Measurements from ENCODE around the gene METTL6. TPM values are rescaled to one million over a fixed set of nuclear protein-coding genes. Genes with fewer than 3 reads are reported as not detected.
A peak's percentile ranks its signal among the peaks of the same experiment; 100 is the strongest.

METTL6 gene
- polyA plus RNA-seq, 1 of the 3 experiments (the other 2 are of a cell fraction) = 22.7 TPM

GRCh38 chr3:15434756-15435155, 7.4 kb upstream of the METTL6 start:
- Histone ChIP-seq H3K27me3 (ENCODE audit: insufficient read depth) (no peaks in the 10 kb centered on the region), H3K4me1 (ENCODE audit: control insufficient read depth in 1 of 2, insufficient read depth in 2 of 2, low read depth in 1 of 2, low read length in 1 of 2) (peaks cover 0 to under 1% of the 10 kb centered on the region in 2 experiments; a peak in 2 of 4 replicates), H3K9ac (no peak overlapping the region), H2AFZ (ENCODE audit: low read depth) (no peak overlapping the region), H4K20me1 (ENCODE audit: insufficient read depth) (peaks cover 14% of the 10 kb centered on the region; the same call in 1 of the 2 replicates), H3K9me3 (no peaks in the 10 kb centered on the region), H3K4me2 (no peak overlapping the region), H3K27ac (ENCODE audit: low read depth in 2 of 2, low read length in 1 of 2) (no peak overlapping the region), H3F3A (replicated peaks; ENCODE audit: insufficient read depth) (peaks cover 16% of the 10 kb centered on the region), H3K9me2 (no peaks in the 10 kb centered on the region), H3K79me2 (ENCODE audit: insufficient read depth) (peaks cover 32% of the 10 kb centered on the region), H3K4me3 (ENCODE audit: low read depth in 2 of 2, low read length in 1 of 2) (no peak overlapping the region), H3K36me3 (replicated peaks in 1 of 2; ENCODE audit: control insufficient read depth in 1 of 2, insufficient read depth in 2 of 2, low read length in 1 of 2) (peaks cover 79 to 87% of the 10 kb centered on the region in 2 experiments)
- TF ChIP-seq REST (IDR thresholded peaks at IDR 0.05; ENCODE audit: low read depth, low read length) (peak; percentile 91), ZBTB33 (IDR thresholded peaks at IDR 0.05; ENCODE audit: borderline replicate concordance, low read depth) (no peak), RCOR1 (IDR thresholded peaks at IDR 0.05; ENCODE audit: low read length) (no peak), USF2 (IDR thresholded peaks at IDR 0.05; ENCODE audit: borderline replicate concordance, low read depth, low read length) (no peak)
- no peak for DNase-seq
- CTCF ChIA-PET = interaction anchor here (1.0 to 2.8 kb wide), 4 partner anchors 18 to 122 kb away, joined by 4 to 7 read pairs (median 6); no protein-coding TSS in a partner anchor
- WGBS (ENCODE audit: low lambda C conversion rate) = 99% methylated on average over 4 of the region's 4 CpGs
- POLR2A ChIA-PET = no interaction called here

GRCh38 chr3:15433531-15433930, 6.2 kb upstream of the METTL6 start:
- H4K20me1 ChIP-seq (ENCODE audit: insufficient read depth) = peaks cover 26% of the 10 kb centered on the region; the same call in 1 of the 2 replicates
- CTCF ChIA-PET = interaction anchor here (1.1 to 2.8 kb wide), 3 partner anchors 19 to 123 kb away, joined by 4 to 7 read pairs (median 7); no protein-coding TSS in a partner anchor

More at GRCh38 chr3:15433531-15433930, 6.2 kb upstream of the METTL6 start:
- H3K4me3 ChIP-seq (ENCODE audit: low read depth in 2 of 2, low read length in 1 of 2) = no peak overlapping the region
- H3K36me3 ChIP-seq (replicated peaks in 1 of 2; ENCODE audit: control insufficient read depth in 1 of 2, insufficient read depth in 2 of 2, low read length in 1 of 2) = peaks cover 71 to 79% of the 10 kb centered on the region in 2 experiments
- peaks cover 8% of the 10 kb centered on the region for H3F3A ChIP-seq (replicated peaks; ENCODE audit: insufficient read depth)
- no peaks in the 10 kb centered on the region for H3K27me3 ChIP-seq (ENCODE audit: insufficient read depth)
- WGBS (ENCODE audit: low lambda C conversion rate) = 100% methylated on average over 1 of the region's 1 CpG
- no peaks in the 10 kb centered on the region for H3K9me2 ChIP-seq
- H3K79me2 ChIP-seq (ENCODE audit: insufficient read depth) = peaks cover 44% of the 10 kb centered on the region
- H3K27ac ChIP-seq (ENCODE audit: low read depth in 2 of 2, low read length in 1 of 2) = no peak overlapping the region
- no peak for DNase-seq
- H2AFZ ChIP-seq (ENCODE audit: low read depth) = no peak overlapping the region
- TF ChIP-seq EZH2phosphoT487 (IDR thresholded peaks at IDR 0.05; ENCODE audit: borderline replicate concordance, low read depth) = no peak
- TF ChIP-seq USF1 (IDR thresholded peaks at IDR 0.05; ENCODE audit: borderline replicate concordance, low read depth) = no peak
- no peak for TF ChIP-seq FOSL2 (IDR thresholded peaks at IDR 0.05; ENCODE audit: borderline replicate concordance, low read depth)
- no peak for TF ChIP-seq RAD21 (IDR thresholded peaks at IDR 0.05; ENCODE audit: low read length)
- TF ChIP-seq FOXM1 (IDR thresholded peaks at IDR 0.05; ENCODE audit: low read depth) = no peak
- no peak for TF ChIP-seq ZBTB33 (IDR thresholded peaks at IDR 0.05; ENCODE audit: borderline replicate concordance, low read depth)
- no peak for TF ChIP-seq POLR2AphosphoS5 (IDR thresholded peaks at IDR 0.05; ENCODE audit: low read depth, low read length)
- TF ChIP-seq EP300 (IDR thresholded peaks at IDR 0.05; ENCODE audit: borderline replicate concordance in 1 of 2, low read depth in 1 of 2, low read length in 1 of 2) = no peak
- no peak for TF ChIP-seq MAX (IDR thresholded peaks at IDR 0.05; ENCODE audit: low read depth)
- TF ChIP-seq TCF12 (IDR thresholded peaks at IDR 0.05) = no peak
- TF ChIP-seq GATA2 (CRISPR knock-in tag; IDR thresholded peaks at IDR 0.05) = no peak
- no peaks in the 10 kb centered on the region for H3K9me3 ChIP-seq
- no peak overlapping the region for H3K4me2 ChIP-seq
- no peak overlapping the region for H3K9ac ChIP-seq
- H3K4me1 ChIP-seq (ENCODE audit: control insufficient read depth in 1 of 2, insufficient read depth in 2 of 2, low read depth in 1 of 2, low read length in 1 of 2) = peaks cover 7 to 8% of the 10 kb centered on the region in 2 experiments; a peak in 2 of 4 replicates
- POLR2A ChIA-PET = no interaction called here

Data from SK-N-SH (cell line).